ENCODE data around the gene KLHL6.
"Not testable (repeated sequence)": the region's sequence is repeated elsewhere in the genome, so short reads cannot be mapped to it uniquely, and the experiment has no call there.

The KLHL6 gene

GRCh38 chr3:183519891-183520290 lies 35.6 kb downstream of the KLHL6 start:
- H3K27ac ChIP-seq = no peak overlapping the region
- TF ChIP-seq ZFX (IDR thresholded peaks at IDR 0.05) (no peak), CTCF (conservative IDR thresholded peaks at IDR 0.05) (no peak)

DNA sequence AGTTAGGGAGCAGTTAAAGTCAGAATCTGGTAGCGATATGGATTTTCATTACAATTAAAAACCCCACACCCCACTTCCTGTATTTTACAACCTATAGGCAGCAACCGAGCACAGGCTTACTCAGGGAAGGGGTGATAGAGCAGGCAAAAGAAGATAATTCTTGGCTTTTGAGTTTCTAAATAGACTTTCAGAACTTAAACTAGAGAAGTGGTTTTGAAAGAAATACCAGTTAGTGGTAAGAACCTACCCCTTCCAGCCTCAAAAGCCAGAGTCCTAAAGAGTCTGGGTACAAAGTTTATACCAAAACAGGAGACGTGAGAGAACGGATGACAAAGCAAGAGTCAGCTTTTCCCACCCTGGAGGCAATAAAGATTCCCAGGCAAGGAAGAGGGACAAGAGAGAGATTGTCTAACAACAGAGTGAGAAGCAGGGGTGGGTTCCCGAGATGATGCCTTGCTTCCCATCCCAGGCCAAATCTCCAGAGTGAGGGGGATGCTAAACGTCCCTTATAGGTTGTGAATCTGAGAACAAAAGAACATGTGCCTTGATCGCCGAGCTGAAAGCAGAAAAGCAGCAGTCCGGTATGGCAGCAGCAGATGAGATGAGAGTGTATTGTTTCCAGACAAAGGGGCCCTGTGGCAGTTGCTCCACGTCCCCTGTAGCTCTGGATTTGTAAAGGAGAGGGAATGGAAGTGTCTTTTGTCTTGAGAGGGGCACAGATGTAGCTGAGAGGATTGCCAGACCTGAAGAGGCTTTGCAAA lies 36.8 kb downstream of the KLHL6 start:
- TF ChIP-seq CTCF (conservative IDR thresholded peaks at IDR 0.05) = no peak
- TF ChIP-seq ZFX (IDR thresholded peaks at IDR 0.05) = no peak
- no peak overlapping the region for H3K27ac ChIP-seq

DNA sequence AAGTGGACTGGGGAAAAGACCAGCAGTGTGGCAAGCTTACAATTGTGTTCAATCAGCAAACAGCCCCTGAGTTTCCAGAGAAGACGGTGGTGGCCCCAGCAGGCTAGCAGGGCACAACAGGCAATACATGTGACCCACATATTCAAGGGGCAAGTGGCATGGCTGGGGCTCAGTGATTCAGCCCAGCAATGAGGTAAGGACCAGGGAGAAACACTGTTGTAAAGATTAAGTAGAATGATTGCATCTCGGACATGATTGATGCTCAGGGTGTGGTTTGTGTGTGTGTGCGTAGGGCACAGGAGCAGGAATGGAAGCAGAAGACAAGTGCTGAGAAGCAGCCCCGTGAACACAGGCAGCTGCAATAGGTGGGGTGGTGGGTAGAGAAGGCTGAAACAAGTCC lies 37.9 kb downstream of the KLHL6 start:
- TF ChIP-seq ZFX (IDR thresholded peaks at IDR 0.05) (no peak), CTCF (conservative IDR thresholded peaks at IDR 0.05) (no peak)
- no peak overlapping the region for H3K27ac ChIP-seq

GRCh38 chr3:183515968-183516851 lies 39.3 kb downstream of the KLHL6 start:
- no peak for TF ChIP-seq ZFX (IDR thresholded peaks at IDR 0.05)
- TF ChIP-seq CTCF (conservative IDR thresholded peaks at IDR 0.05) = no peak
- H3K27ac ChIP-seq = no peak overlapping the region

- no peak overlapping the region for H3K27ac ChIP-seq
- no peak for TF ChIP-seq CTCF (conservative IDR thresholded peaks at IDR 0.05)
- no peak for TF ChIP-seq ZFX (IDR thresholded peaks at IDR 0.05)
Measured at GRCh38 chr3:183514021-183514420, 41.5 kb downstream of the KLHL6 start.

DNA sequence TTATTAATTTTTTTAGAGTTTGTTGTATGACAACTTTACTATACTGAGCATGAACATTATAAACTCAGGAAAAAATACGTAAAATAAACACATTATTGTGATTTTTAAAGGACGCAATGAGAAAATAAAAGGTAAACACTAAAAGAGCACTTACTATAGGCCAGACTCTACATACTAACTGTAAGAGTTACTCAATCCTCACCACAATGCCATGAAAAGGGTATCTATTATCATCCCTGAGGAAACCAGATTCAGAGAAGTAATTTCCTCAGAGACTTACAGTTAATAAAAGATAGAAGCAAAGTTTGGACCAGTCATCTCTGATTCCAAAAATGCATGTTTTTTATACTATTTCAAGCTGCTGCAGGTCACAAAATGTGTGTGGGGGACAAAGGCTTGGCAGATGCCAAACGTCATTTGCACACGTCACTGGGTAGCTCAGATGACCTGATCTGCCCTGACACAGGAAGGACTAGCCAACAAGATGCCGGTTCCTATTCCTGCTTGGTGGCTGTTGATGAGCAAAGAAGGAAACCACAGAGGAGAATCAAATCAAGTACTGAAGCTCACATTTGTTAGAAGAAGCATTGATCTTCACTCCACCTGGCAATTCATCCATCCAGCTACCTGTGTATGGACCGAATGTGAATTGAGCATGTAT lies 42.3 kb downstream of the KLHL6 start:
- TF ChIP-seq ZFX (IDR thresholded peaks at IDR 0.05) = no peak
- TF ChIP-seq CTCF (conservative IDR thresholded peaks at IDR 0.05) = no peak
- no peak overlapping the region for H3K27ac ChIP-seq

DNA sequence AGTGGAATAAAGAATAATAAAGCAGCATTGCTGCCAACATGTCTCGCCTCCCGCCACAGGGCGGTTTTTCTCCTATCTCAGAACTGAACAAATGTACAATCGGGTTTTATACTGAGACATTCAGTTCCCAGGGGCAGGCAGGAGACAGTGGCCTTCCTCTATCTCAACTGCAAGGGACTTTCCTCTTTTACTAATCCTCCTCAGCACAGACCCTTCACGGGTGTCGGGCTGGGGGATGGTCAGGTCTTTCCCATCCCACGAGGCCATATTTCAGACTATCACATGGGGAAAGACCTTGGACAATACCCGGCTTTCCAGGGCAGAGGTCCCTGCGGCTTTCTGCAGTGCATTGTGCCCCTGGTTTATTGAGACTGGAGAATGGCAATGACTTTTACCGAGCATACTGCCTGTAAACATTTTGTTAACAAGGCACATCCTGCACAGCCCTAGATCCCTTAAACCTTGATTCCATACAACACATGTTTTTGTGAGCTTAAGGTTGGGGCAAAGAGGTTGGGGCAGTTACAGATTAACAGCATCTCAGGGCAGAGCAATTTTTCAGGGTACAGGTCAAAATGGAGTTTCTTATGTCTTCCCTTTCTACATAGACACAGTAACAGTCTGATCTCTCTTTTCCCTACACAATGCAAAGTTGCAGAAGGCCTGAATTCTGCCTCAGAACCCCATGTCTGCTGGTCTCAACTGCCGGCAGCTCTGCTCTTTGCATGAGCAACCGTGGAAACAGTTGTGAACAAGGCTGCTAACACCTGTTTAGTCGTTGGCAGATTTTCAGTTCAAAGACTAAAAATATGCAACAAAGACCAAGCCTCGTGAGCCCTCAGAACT lies 44.0 kb downstream of the KLHL6 start:
- not testable (repeated sequence) for H3K27ac ChIP-seq
